ENCODE results near the gene TMED4.

TMED4 gene

GRCh38 chr7:44536090-44536489, 45.9 kb downstream of the TMED4 start:
- Histone ChIP-seq H2AFZ (ENCODE audit: low read length) (no peak overlapping the region), H3K27me3 (replicated peaks; ENCODE audit: insufficient read depth, low read length) (no peaks in the 10 kb centered on the region), H3F3A (ENCODE audit: insufficient read depth, low read length) (no peaks in the 10 kb centered on the region), H3K9me3 (replicated peaks; ENCODE audit: insufficient read depth, low read length) (no peaks in the 10 kb centered on the region), H3K79me2 (ENCODE audit: low read length) (no peaks in the 10 kb centered on the region), H3K27ac (ENCODE audit: low read length) (no peak overlapping the region), H3K9ac (ENCODE audit: low read length) (no peak overlapping the region), H3K4me1 (ENCODE audit: low read length) (no peaks in the 10 kb centered on the region), H4K20me1 (ENCODE audit: insufficient read depth, low read length) (no peaks in the 10 kb centered on the region), H3K4me2 (ENCODE audit: low read depth, low read length) (no peak overlapping the region), H3K4me3 (ENCODE audit: low read length) (no peak overlapping the region), H3K9me2 (replicated peaks; ENCODE audit: insufficient read depth, low read length) (no peaks in the 10 kb centered on the region), H3K36me3 (replicated peaks; ENCODE audit: insufficient read depth, low read length) (no peaks in the 10 kb centered on the region)
- no peak for DNase-seq
- TF ChIP-seq CTCF (IDR thresholded peaks at IDR 0.05; ENCODE audit: low read length) (no peak), EZH2 (optimal IDR thresholded peaks at IDR 0.05; ENCODE audit: low read depth, low read length) (no peak), EZH2phosphoT487 (IDR thresholded peaks at IDR 0.05; ENCODE audit: low read length) (no peak)

- no peak for DNase-seq
- no peaks in the 10 kb centered on the region for H3K4me1 ChIP-seq (ENCODE audit: low read length)
- no peaks in the 10 kb centered on the region for H3K79me2 ChIP-seq (ENCODE audit: low read length)
- no peak overlapping the region for H3K27ac ChIP-seq (ENCODE audit: low read length)
- H3K27me3 ChIP-seq (replicated peaks; ENCODE audit: insufficient read depth, low read length), result no peaks in the 10 kb centered on the region
- no peaks in the 10 kb centered on the region for H3K36me3 ChIP-seq (replicated peaks; ENCODE audit: insufficient read depth, low read length)
- H2AFZ ChIP-seq (ENCODE audit: low read length), result no peak overlapping the region
- H3K4me3 ChIP-seq (ENCODE audit: low read length), result no peak overlapping the region
- no peaks in the 10 kb centered on the region for H3F3A ChIP-seq (ENCODE audit: insufficient read depth, low read length)
- no peak overlapping the region for H3K4me2 ChIP-seq (ENCODE audit: low read depth, low read length)
- no peaks in the 10 kb centered on the region for H4K20me1 ChIP-seq (ENCODE audit: insufficient read depth, low read length)
- H3K9me3 ChIP-seq (replicated peaks; ENCODE audit: insufficient read depth, low read length), result no peaks in the 10 kb centered on the region
- no peak overlapping the region for H3K9ac ChIP-seq (ENCODE audit: low read length)
- no peaks in the 10 kb centered on the region for H3K9me2 ChIP-seq (replicated peaks; ENCODE audit: insufficient read depth, low read length)
- TF ChIP-seq EZH2phosphoT487 (IDR thresholded peaks at IDR 0.05; ENCODE audit: low read length), result no peak
- no peak for TF ChIP-seq EZH2 (optimal IDR thresholded peaks at IDR 0.05; ENCODE audit: low read depth, low read length)
- TF ChIP-seq CTCF (IDR thresholded peaks at IDR 0.05; ENCODE audit: low read length), result no peak
Observed at GRCh38 chr7:44535348-44536064, 46.5 kb downstream of the TMED4 start.

- Histone ChIP-seq H3K9me2 (replicated peaks; ENCODE audit: insufficient read depth, low read length) (no peaks in the 10 kb centered on the region), H3K4me2 (ENCODE audit: low read depth, low read length) (no peak overlapping the region), H3F3A (ENCODE audit: insufficient read depth, low read length) (no peaks in the 10 kb centered on the region), H3K79me2 (ENCODE audit: low read length) (no peaks in the 10 kb centered on the region), H3K9me3 (replicated peaks; ENCODE audit: insufficient read depth, low read length) (no peaks in the 10 kb centered on the region), H3K36me3 (replicated peaks; ENCODE audit: insufficient read depth, low read length) (no peaks in the 10 kb centered on the region), H3K27me3 (replicated peaks; ENCODE audit: insufficient read depth, low read length) (no peaks in the 10 kb centered on the region), H3K9ac (ENCODE audit: low read length) (no peak overlapping the region), H4K20me1 (ENCODE audit: insufficient read depth, low read length) (no peaks in the 10 kb centered on the region), H2AFZ (ENCODE audit: low read length) (no peak overlapping the region), H3K4me1 (ENCODE audit: low read length) (no peaks in the 10 kb centered on the region), H3K27ac (ENCODE audit: low read length) (no peak overlapping the region), H3K4me3 (ENCODE audit: low read length) (no peak overlapping the region)
- peak; percentile 53 for DNase-seq
- TF ChIP-seq EZH2 (optimal IDR thresholded peaks at IDR 0.05; ENCODE audit: low read depth, low read length) (no peak), CTCF (IDR thresholded peaks at IDR 0.05; ENCODE audit: low read length) (peak; percentile 81)
Observed at GRCh38 chr7:44534501-44534900, 47.5 kb downstream of the TMED4 start.
